H9 (cell line): Measurements from ENCODE around the gene SVOP. TPM values are rescaled to one million over a fixed set of nuclear protein-coding genes. Genes with fewer than 3 reads are reported as not detected.

ENCODE experiments used
- DNase-seq: peaks from one replicate; pipeline ENCODE4 v3.0.0-alpha.2; 2017
- H2AFZ ChIP-seq: one replicate; pipeline ENCODE4 v1.6.1; 2013; ENCODE audit warnings: mild to moderate bottlenecking, low read length, control low read depth, moderate library complexity
- H2AK5ac ChIP-seq: 2 replicates; pipeline ENCODE4 v1.6.1; 2013; ENCODE audit warnings: low read length, control low read depth, mixed read lengths; ENCODE audit not compliant: insufficient read length
- H2BK120ac ChIP-seq: one replicate; pipeline ENCODE4 v1.6.1; 2013; ENCODE audit warnings: low read depth, mild to moderate bottlenecking, low read length, control low read depth, inconsistent platforms; ENCODE audit not compliant: poor library complexity, severe bottlenecking
- H2BK12ac ChIP-seq: 2 replicates; pipeline ENCODE4 v1.6.1; 2013; ENCODE audit warnings: low read length, control low read depth, mixed read lengths, low read depth; ENCODE audit not compliant: insufficient read length
- H2BK15ac ChIP-seq: 2 replicates; pipeline ENCODE4 v1.6.1; 2013; ENCODE audit warnings: low read depth, low read length, control low read depth
- H2BK20ac ChIP-seq: one replicate; pipeline ENCODE4 v1.6.1; 2013; ENCODE audit warnings: low read depth, mild to moderate bottlenecking, low read length, control low read depth, inconsistent platforms; ENCODE audit not compliant: poor library complexity, severe bottlenecking
- H2BK5ac ChIP-seq: 2 replicates; pipeline ENCODE4 v1.6.1; 2013; ENCODE audit warnings: low read length, control low read depth, mixed read lengths; ENCODE audit not compliant: insufficient read length
- H3K14ac ChIP-seq: 2 replicates; pipeline ENCODE4 v1.6.1; 2013; ENCODE audit warnings: low read length, control low read depth; ENCODE audit not compliant: insufficient read depth
- H3K18ac ChIP-seq: 2 replicates; pipeline ENCODE4 v1.6.1; 2013; ENCODE audit warnings: low read depth, mild to moderate bottlenecking, mixed read lengths, low read length, control low read depth; ENCODE audit not compliant: insufficient read length
- H3K23ac ChIP-seq: 2 replicates; pipeline ENCODE4 v1.6.1; 2013; ENCODE audit warnings: low read length, control low read depth, mixed read lengths, low read depth; ENCODE audit not compliant: insufficient read length
- H3K23me2 ChIP-seq: 2 replicates; pipeline ENCODE4 v1.6.1; 2013; ENCODE audit warnings: low read depth, mild to moderate bottlenecking, mixed read lengths, low read length, control low read depth; ENCODE audit not compliant: insufficient read length, poor library complexity, severe bottlenecking
- H3K27ac ChIP-seq: 2 replicates; pipeline ENCODE4 v1.5.1; 2013; ENCODE audit warnings: low read length, control low read depth, mixed read lengths, low read depth; ENCODE audit not compliant: insufficient read length
- H3K27me3 ChIP-seq: 2 replicates; pipeline ENCODE4 v1.6.1; 2013; ENCODE audit warnings: low read length, control low read depth, inconsistent platforms; ENCODE audit not compliant: insufficient read depth
- H3K4ac ChIP-seq: 2 replicates; pipeline ENCODE4 v1.6.1; 2013; ENCODE audit warnings: low read depth, mild to moderate bottlenecking, control low read depth, inconsistent platforms, low read length, moderate library complexity
- H3K4me1 ChIP-seq: 2 replicates; pipeline ENCODE4 v1.6.1; 2013; ENCODE audit warnings: low read length, control low read depth, inconsistent platforms; ENCODE audit not compliant: insufficient read depth
- H3K4me2 ChIP-seq: 2 replicates; pipeline ENCODE4 v1.6.1; 2013; ENCODE audit warnings: low read length, control low read depth, mixed read lengths; ENCODE audit not compliant: insufficient read length, insufficient read depth
- H3K56ac ChIP-seq: 2 replicates; pipeline ENCODE4 v1.6.1; 2013; ENCODE audit warnings: low read depth, mild to moderate bottlenecking, mixed read lengths, low read length, control low read depth; ENCODE audit not compliant: insufficient read length
- H3K79me1 ChIP-seq: 2 replicates; pipeline ENCODE4 v1.6.1; 2013; ENCODE audit warnings: low read depth, mild to moderate bottlenecking, moderate library complexity, low read length, control low read depth, inconsistent platforms; ENCODE audit not compliant: insufficient read depth, poor library complexity, severe bottlenecking
- H3K79me2 ChIP-seq: 2 replicates; pipeline ENCODE4 v1.6.1; 2013; ENCODE audit warnings: low read length, control low read depth, inconsistent platforms; ENCODE audit not compliant: insufficient read depth
- H3K9ac ChIP-seq: 2 replicates; pipeline ENCODE4 v1.6.1; 2013; ENCODE audit warnings: low read length, control low read depth, mixed read lengths; ENCODE audit not compliant: insufficient read length; ENCODE audit errors: extremely low read depth
- H3K9me3 ChIP-seq: one replicate; pipeline ENCODE4 v1.6.1; 2013; ENCODE audit warnings: low read depth, low read length, inconsistent platforms; ENCODE audit not compliant: control insufficient read depth
- H3T11ph ChIP-seq: one replicate; pipeline ENCODE4 v1.6.1; 2013; ENCODE audit warnings: mild to moderate bottlenecking, low read length, control low read depth, inconsistent platforms
- H4K20me1 ChIP-seq: one replicate; pipeline ENCODE4 v1.6.1; 2013; ENCODE audit not compliant: control insufficient read depth, insufficient read length, insufficient read depth
- H4K5ac ChIP-seq: 2 replicates; pipeline ENCODE4 v1.6.1; 2013; ENCODE audit warnings: low read depth, mild to moderate bottlenecking, mixed read lengths, low read length, control low read depth; ENCODE audit not compliant: insufficient read length
- H4K8ac ChIP-seq: replicated peaks from 2 replicates; pipeline ENCODE4 v1.6.1; 2013; ENCODE audit warnings: low read length, control low read depth, mixed read lengths, low read depth; ENCODE audit not compliant: insufficient read length
- H4K91ac ChIP-seq: 2 replicates; pipeline ENCODE4 v1.6.1; 2013; ENCODE audit warnings: low read depth, mild to moderate bottlenecking, moderate library complexity, mixed read lengths, low read length, control low read depth; ENCODE audit not compliant: insufficient read length
- H3K27ac Mint-ChIP-seq, 3 experiments: 2 replicates in 2 of 3; 3 replicates in 1 of 3; pipeline ENCODE4 v1.8.0; 2020 to 2021; ENCODE audit warnings: mixed read lengths in 3 of 3, mild to moderate bottlenecking in 1 of 3, moderate library complexity in 1 of 3
- H3K27me3 Mint-ChIP-seq: 2 replicates; pipeline ENCODE4 v1.8.0; 2021; ENCODE audit warnings: low read depth, mild to moderate bottlenecking, moderate library complexity, mixed read lengths
- H3K36me3 Mint-ChIP-seq, 3 experiments: 2 replicates in 2 of 3; 3 replicates in 1 of 3; pipeline ENCODE4 v1.8.0; 2020 to 2021; ENCODE audit warnings: low read depth in 3 of 3, mixed read lengths in 3 of 3; ENCODE audit not compliant: insufficient read depth in 1 of 3
- H3K4me1 Mint-ChIP-seq, 2 experiments: 2 replicates each; pipeline ENCODE4 v1.8.0; 2020; ENCODE audit warnings: mixed read lengths in 2 of 2
- H3K4me3 Mint-ChIP-seq, 2 experiments: 2 replicates in 1 of 2; 3 replicates in 1 of 2; pipeline ENCODE4 v1.8.0; 2020 to 2021; ENCODE audit warnings: mild to moderate bottlenecking in 2 of 2, mixed read lengths in 2 of 2, moderate library complexity in 1 of 2
- H3K9me3 Mint-ChIP-seq, 2 experiments: 2 replicates in 1 of 2; 3 replicates in 1 of 2; pipeline ENCODE4 v1.8.0; 2020; ENCODE audit warnings: mild to moderate bottlenecking in 2 of 2, mixed read lengths in 2 of 2, moderate library complexity in 1 of 2
- WGBS: extraction: QIAGEN DNeasy Blood & Tissue Kit; methylation state at CpG from one replicate; pipeline ENCODE4 v1.1.7; 2013; ENCODE audit warnings: missing lambda C conversion rate, low lambda C conversion rate, mixed read lengths; ENCODE audit not compliant: insufficient read length; ENCODE audit errors: extremely low coverage; 5-methylcytosine and 5-hydroxymethylcytosine counted together
- total RNA-seq: library from RNA; stranded (reverse); gene quantifications from 2 replicates; pipeline ENCODE4 v1.2.1, GENCODE V29; 2021
- TF ChIP-seq, protein P1 (sequence below): fragments of 200-600 bp; sonication (generic); conservative IDR thresholded peaks from 3 replicates; pipeline ENCODE4 v1.8.0; 2021; ENCODE audit warnings: antibody characterized with exemption, mild to moderate bottlenecking

The SVOP gene
- total RNA-seq, 1 experiment from 2014 or later, result 0.15 TPM

DNA sequence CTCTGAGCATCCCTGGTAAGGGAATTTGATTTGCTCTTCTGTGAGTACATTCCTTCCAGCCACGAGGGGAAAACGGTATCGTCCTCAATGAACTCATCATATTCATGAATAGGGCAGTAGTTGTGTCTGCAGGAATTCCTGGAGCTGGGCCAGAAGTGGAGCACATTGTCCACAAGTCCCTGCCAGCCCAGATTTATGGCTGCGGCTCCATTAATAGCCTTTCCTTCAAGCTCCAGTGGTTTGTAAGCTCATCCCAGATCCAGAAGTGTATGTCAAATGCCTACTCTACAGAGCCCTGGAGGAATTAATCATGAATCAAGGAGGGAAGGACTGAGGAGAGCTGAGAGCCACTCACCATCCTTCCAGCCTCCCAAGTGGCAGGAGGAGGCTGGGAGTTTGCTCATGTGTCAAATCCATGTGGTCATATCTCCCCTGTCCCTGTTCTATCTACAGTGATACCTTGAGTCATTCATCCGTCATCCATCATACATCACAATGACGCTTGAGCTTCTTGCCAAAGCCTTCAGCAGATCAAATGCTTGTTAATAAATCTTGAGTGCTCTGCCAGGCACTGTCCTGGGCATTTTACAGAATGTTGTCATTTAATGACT lies 65.5 kb downstream of the SVOP start:
- Histone ChIP-seq H3K79me1 (no peaks in the 10 kb centered on the region), H4K5ac (no peak overlapping the region), H4K8ac (no peak overlapping the region), H4K20me1 (no peaks in the 10 kb centered on the region), H3K9ac (no peak overlapping the region), H3K4me2 (no peak overlapping the region), H2BK15ac (no peak overlapping the region), H3K27ac (no peak overlapping the region), H3K14ac (no peak overlapping the region), H3K56ac (no peak overlapping the region), H3K4ac (no peak overlapping the region), H2BK120ac (no peak overlapping the region), H3K79me2 (no peaks in the 10 kb centered on the region), H2BK20ac (no peak overlapping the region), H3K23me2 (no peaks in the 10 kb centered on the region), H3K27me3 (no peaks in the 10 kb centered on the region; the same call in 1 of the 2 replicates), H2BK5ac (no peak overlapping the region), H2BK12ac (no peak overlapping the region), H4K91ac (no peak overlapping the region), H3T11ph (no peak overlapping the region), H3K4me1 (no peaks in the 10 kb centered on the region), H2AFZ (no peak overlapping the region), H3K18ac (no peak overlapping the region), H2AK5ac (no peak overlapping the region), H3K23ac (no peak overlapping the region), H3K9me3 (no peaks in the 10 kb centered on the region)
- Mint-ChIP-seq H3K9me3 (no peaks in the 10 kb centered on the region), H3K27me3 (peaks cover 10% of the 10 kb centered on the region), H3K4me3 (no peak overlapping the region), H3K4me1 (peaks cover 2% of the 10 kb centered on the region in 2 experiments; a peak in 3 of 4 replicates), H3K36me3 (no peaks in the 10 kb centered on the region), H3K27ac (no peak overlapping the region)
- no CpG with 5 or more reads among the region's 6 CpGs for WGBS
- no peak for DNase-seq
- TF ChIP-seq, protein P1, sequence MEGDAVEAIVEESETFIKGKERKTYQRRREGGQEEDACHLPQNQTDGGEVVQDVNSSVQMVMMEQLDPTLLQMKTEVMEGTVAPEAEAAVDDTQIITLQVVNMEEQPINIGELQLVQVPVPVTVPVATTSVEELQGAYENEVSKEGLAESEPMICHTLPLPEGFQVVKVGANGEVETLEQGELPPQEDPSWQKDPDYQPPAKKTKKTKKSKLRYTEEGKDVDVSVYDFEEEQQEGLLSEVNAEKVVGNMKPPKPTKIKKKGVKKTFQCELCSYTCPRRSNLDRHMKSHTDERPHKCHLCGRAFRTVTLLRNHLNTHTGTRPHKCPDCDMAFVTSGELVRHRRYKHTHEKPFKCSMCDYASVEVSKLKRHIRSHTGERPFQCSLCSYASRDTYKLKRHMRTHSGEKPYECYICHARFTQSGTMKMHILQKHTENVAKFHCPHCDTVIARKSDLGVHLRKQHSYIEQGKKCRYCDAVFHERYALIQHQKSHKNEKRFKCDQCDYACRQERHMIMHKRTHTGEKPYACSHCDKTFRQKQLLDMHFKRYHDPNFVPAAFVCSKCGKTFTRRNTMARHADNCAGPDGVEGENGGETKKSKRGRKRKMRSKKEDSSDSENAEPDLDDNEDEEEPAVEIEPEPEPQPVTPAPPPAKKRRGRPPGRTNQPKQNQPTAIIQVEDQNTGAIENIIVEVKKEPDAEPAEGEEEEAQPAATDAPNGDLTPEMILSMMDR, result no peak
